ENCODE data around the gene KRT71.

Gene KRT71

GRCh38 chr12:52537101-52537500 is 15.8 kb downstream of the KRT71 start:
- no peak for DNase-seq (ENCODE audit: low read depth)

- no peak for DNase-seq (ENCODE audit: low read depth)
Measured at GRCh38 chr12:52535574-52535973, 17.4 kb downstream of the KRT71 start.

- no peak for DNase-seq (ENCODE audit: low read depth)
Measured at GRCh38 chr12:52534482-52534881, 18.5 kb downstream of the KRT71 start.

GRCh38 chr12:52533686-52534470 is 19.1 kb downstream of the KRT71 start:
- no peak for DNase-seq (ENCODE audit: low read depth)

DNA sequence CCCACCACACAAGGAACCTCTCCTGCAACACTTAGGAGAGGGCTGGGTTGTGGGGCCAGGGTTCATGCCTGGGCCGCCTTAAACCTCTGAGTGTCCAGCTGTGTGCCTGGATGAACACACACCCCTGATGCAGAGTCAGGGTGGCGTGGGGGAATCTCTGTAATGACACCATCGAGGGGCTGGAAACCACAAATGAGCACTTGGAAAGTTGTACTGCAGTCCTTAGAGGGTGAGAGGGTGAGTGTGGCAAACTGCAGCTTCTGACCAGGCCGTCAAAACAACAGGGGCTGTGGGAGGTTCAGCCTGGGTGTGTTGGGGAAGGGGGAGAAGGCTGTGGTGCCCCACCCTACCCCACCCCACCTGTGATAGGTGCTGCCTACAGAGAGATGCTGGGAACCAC is 20.3 kb downstream of the KRT71 start:
- DNase-seq (ENCODE audit: low read depth): no peak

DNA sequence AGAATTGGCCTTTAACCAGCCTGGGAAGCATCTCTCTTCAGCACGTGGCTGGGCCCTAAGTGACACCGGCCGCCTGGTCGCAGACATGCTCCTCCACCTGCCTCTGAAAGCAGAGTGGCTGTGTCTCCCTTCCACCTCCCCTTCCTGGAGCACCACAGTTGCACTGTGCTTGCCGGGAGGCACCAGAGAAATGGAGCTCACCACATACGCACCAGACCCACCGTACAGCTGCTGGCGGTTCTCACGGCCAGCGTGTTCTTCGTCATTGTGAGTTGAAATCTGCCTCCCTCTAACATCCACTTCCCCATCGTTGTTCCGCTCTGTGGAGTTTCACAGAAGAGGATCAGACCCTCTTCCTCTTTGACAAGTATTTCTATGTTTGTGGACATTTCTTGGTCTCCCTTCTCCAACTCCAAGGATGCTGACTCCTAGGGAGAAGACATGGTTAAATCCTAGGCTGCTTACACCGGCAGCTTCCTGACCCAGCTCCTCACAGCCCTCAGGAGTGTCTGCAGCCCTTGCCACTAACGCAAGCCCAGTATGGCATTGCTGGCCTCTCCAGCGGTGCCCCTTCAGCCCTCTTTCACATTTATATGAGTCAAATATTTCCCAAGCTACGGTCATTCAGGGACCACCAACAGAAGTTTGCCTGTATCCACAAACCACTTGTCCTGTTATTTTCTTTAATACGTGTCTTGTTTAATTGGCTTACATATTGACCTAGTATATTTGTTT is 21.2 kb downstream of the KRT71 start:
- DNase-seq (ENCODE audit: low read depth): no peak

DNA sequence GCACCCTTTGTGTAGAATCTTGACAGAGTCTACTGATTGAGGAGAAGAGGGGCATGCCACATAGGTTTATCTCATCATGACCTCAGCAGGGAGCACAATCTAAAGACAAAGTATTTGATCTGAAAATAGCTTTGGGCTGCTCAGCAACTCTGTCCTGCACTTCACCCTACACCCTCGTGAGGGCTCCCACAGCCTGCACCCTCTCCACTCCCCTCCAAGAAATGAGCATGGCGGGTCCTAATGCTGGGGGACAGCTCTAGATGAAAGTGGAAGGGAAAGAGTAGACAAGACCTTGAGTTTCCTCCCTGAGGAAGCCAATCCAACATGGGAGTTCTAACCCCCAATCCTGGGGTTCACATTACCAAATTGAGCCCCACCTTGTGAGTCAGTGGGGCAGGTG is 22.0 kb downstream of the KRT71 start:
- DNase-seq (ENCODE audit: low read depth): no peak

- no peak for DNase-seq (ENCODE audit: low read depth)
Measured at GRCh38 chr12:52530366-52530765, 22.6 kb downstream of the KRT71 start.

- DNase-seq (ENCODE audit: low read depth): no peak
Measured at GRCh38 chr12:52529846-52530245, 23.1 kb downstream of the KRT71 start.

DNA sequence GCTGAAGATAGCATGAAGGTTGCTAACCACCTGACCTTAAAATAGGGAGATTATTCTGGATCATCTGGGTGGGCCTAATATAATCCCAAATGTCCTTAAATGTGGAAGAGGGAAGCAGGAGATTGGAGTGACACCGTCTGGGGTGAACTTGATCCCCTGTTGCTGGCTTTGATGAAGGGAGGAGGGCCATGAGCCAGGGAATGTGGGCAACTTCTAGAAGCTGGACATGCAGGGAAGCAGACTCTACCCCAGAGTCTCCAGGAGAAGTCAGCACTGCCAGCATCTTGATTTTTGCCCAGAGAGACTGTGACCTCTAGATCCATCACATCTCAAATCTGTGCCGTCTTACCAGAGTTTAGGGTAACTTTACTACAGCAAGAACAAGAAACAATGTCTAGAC is 23.5 kb downstream of the KRT71 start:
- DNase-seq (ENCODE audit: low read depth): no peak

GRCh38 chr12:52528641-52529143 is 24.3 kb downstream of the KRT71 start:
- no peak for DNase-seq (ENCODE audit: low read depth)

DNA sequence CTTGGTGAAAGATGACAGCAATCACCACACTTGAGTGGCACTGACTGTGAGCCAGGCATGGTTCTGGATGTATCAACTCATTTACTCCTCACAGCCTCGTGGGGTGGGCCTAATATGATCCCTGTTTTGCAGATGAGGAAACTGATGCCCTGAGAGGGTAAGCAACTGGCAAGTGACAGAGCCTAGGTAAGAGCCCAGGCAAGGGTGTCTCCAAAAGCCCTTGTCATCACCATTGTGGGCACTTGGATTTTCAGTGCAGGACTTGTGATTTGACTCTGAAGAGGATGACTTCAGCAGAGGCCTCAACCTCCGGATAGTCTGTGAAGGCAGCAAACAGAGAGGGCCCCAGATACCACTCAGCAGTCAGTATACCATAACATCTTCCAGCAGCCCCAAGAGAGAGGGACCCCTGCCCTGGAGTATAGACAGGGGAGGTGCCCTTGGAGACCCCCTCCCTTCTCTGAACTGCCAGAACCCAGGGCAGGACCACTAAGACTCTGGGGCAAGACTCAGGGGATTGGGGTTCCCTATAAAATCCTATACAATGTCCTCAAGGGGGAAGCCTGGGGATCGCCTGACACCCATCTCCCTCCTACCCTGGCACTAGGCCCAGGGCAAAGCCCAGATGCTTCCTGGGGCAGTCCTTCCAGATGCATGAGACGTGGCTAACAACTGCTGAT is 25.7 kb downstream of the KRT71 start:
- DNase-seq (ENCODE audit: low read depth): no peak

- no peak for DNase-seq (ENCODE audit: low read depth)
Measured at GRCh38 chr12:52526511-52526951, 26.4 kb downstream of the KRT71 start.

GRCh38 chr12:52525661-52526499 is 27.1 kb downstream of the KRT71 start:
- DNase-seq (ENCODE audit: low read depth): no peak

DNA sequence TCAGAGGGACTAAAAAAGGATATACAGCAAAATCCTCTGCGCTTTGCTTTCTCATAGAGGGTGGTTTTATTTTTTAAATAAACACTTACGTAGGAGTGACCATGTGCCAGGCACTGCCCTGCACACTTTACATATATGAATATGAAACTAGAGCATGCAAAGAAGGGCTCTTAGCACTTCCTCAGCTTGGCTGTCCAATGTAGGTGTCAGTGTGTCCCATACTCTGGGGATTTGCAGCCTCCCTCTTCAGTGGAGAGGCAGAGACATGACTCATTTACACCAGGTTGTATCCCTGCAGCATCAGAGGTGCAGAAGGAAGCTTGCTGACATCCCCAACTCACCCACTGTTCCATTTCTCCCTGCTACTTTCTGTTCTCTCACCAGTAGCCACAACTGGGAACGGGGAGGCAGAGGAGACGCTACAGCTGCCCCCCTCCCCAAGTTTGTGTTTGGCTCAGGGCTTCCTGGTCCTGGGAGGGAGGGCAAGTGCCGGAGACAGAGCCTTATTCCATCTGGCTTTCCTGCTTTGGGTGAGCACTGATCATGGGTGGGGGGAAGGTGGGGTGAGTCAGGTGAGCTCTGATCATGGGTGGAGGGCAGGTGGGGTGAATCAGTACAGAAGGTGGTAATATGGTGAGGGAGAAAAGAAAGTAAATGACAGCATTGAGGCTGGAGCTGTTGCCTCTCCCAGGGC is 27.9 kb downstream of the KRT71 start:
- DNase-seq (ENCODE audit: low read depth): no peak

- DNase-seq (ENCODE audit: low read depth): no peak
Measured at GRCh38 chr12:52524241-52524897, 28.6 kb downstream of the KRT71 start.

GRCh38 chr12:52523824-52524223 is 29.1 kb downstream of the KRT71 start:
- DNase-seq (ENCODE audit: low read depth): no peak

- no peak for DNase-seq (ENCODE audit: low read depth)
Measured at GRCh38 chr12:52522346-52523011, 30.5 kb downstream of the KRT71 start.

GRCh38 chr12:52521568-52522266 is 31.2 kb downstream of the KRT71 start:
- DNase-seq (ENCODE audit: low read depth): no peak
